GM10266 (cell line): ENCODE data around the gene BMF.
A peak's percentile ranks its signal among the peaks of the same experiment; 100 is the strongest.

Experiments used
- DNase-seq: peaks from one replicate; pipeline ENCODE4 v3.0.0; 2012; ENCODE audit errors: extremely low spot score
- CTCF ChIP-seq: IDR thresholded peaks from 2 replicates; pipeline ENCODE4 v1.5.1; 2012; ENCODE audit warnings: mild to moderate bottlenecking, low read depth; ENCODE audit not compliant: control insufficient read depth, insufficient read depth; ENCODE audit errors: missing control alignments

Gene BMF

GRCh38 chr15:40110866-40111550, 2.3 kb upstream of the BMF start:
- TF ChIP-seq CTCF: no peak
- DNase-seq: no peak

- DNase-seq: peak; percentile 55
- no peak for TF ChIP-seq CTCF
Observed at GRCh38 chr15:40108061-40108854, 421 bp downstream of the BMF start.

- TF ChIP-seq CTCF: peak; percentile 50
Observed at GRCh38 chr15:40106203-40107161, 2.2 kb downstream of the BMF start.

GRCh38 chr15:40105517-40106202, 3.0 kb downstream of the BMF start:
- TF ChIP-seq CTCF: no peak
- DNase-seq: peak; percentile 77

More at GRCh38 chr15:40106203-40107161, 2.2 kb downstream of the BMF start:
- peak; percentile 82 for DNase-seq

- DNase-seq: peak; percentile 84
- peak; percentile 93 for TF ChIP-seq CTCF
Observed at GRCh38 chr15:40104865-40105516, 3.7 kb downstream of the BMF start.

GRCh38 chr15:40104296-40104864, 4.3 kb downstream of the BMF start:
- DNase-seq: no peak
- no peak for TF ChIP-seq CTCF
